GM13976 (cell line): ENCODE results near the gene KRTAP15-1.

Experiments
- DNase-seq: peaks from one replicate; pipeline ENCODE4 v3.0.0; 2012; ENCODE audit warnings: low spot score
- in situ Hi-C: fragments of 300-500 bp; cut with MboI; formaldehyde crosslinking; loops from one replicate; pipeline ENCODE4 v1.12.0; 2022; ENCODE audit warnings: low sequenced_read_pairs, mixed read lengths, inconsistent platforms; ENCODE audit not compliant: unreplicated experiment
- TF ChIP-seq, protein P1 (sequence below): IDR thresholded peaks from 2 replicates; pipeline ENCODE4 v1.5.1; 2012; ENCODE audit warnings: borderline replicate concordance, mild to moderate bottlenecking; ENCODE audit not compliant: insufficient read depth; ENCODE audit errors: extremely low read depth, missing control alignments, control extremely low read depth

Gene KRTAP15-1

GRCh38 chr21:30480145-30480544 lies 40.1 kb downstream of the KRTAP15-1 start, which contains the start of gene KRTAP19-1:
Gene KRTAP19-1, minus strand, starts transcription at chr21:30480367. Its CDS starts 50 bp downstream, at chr21:30480317.
- no peak for DNase-seq
- TF ChIP-seq, protein P1, sequence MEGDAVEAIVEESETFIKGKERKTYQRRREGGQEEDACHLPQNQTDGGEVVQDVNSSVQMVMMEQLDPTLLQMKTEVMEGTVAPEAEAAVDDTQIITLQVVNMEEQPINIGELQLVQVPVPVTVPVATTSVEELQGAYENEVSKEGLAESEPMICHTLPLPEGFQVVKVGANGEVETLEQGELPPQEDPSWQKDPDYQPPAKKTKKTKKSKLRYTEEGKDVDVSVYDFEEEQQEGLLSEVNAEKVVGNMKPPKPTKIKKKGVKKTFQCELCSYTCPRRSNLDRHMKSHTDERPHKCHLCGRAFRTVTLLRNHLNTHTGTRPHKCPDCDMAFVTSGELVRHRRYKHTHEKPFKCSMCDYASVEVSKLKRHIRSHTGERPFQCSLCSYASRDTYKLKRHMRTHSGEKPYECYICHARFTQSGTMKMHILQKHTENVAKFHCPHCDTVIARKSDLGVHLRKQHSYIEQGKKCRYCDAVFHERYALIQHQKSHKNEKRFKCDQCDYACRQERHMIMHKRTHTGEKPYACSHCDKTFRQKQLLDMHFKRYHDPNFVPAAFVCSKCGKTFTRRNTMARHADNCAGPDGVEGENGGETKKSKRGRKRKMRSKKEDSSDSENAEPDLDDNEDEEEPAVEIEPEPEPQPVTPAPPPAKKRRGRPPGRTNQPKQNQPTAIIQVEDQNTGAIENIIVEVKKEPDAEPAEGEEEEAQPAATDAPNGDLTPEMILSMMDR: no peak
- in situ Hi-C loops: no loop called here

- TF ChIP-seq, protein P1: no peak
- in situ Hi-C loops: no loop called here
Observed at GRCh38 chr21:30482130-30482529, 42.1 kb downstream of the KRTAP15-1 start.

DNA sequence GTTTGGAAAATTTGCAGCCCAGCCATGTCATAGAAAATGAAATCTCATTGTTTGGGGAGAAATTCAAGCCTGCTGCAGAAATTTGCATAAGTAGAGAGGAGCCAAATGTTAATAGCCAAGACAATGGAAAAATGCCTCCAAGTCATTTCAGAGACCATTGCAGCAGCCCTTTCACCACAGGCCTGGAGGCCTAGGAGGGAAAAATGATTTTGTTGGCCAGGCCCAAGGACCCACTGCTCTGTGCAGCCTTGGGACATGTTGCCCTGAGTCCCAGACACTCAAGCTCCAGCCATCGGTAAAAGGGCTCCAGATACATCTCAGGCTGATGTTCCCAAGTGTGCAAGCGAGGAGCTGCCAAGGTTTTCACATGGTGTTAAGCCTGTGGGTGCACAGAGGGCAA lies 46.1 kb downstream of the KRTAP15-1 start:
- DNase-seq: no peak
- in situ Hi-C loops: no loop called here
- TF ChIP-seq, protein P1: no peak

More at GRCh38 chr21:30482130-30482529, 42.1 kb downstream of the KRTAP15-1 start:
- no peak for DNase-seq

DNA sequence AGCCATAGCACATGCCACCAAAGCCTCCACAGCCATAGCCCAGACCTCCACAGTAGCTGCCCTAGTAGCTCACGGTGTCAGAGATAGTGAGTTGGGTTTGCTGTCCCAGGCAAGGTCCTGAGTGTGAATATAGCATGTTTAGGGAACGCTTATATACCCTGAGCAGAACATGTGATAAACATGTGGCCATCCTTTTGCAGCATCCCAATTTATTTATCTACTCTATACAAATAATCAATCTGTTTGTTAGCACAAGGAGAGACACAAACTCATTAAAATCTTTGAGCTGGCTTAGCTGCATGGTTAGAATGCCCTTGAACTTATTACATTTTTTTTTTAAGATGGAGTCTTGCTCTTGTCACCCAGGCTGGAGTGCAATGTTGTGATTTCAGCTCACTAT lies 47.3 kb downstream of the KRTAP15-1 start, which contains the start of gene KRTAP19-2:
TSS of gene KRTAP19-2 (minus strand) at position 101 of the 400 bp plus-strand sequence. CDS start at position 13, 88 bp downstream.
- no peak for DNase-seq
- in situ Hi-C loops: no loop called here
- TF ChIP-seq, protein P1: no peak
